PC-3 (cell line): ENCODE measurements around the gene MUC3A. TPM values are rescaled to one million over a fixed set of nuclear protein-coding genes. Genes with fewer than 3 reads are reported as not detected.

Experiments
- ATAC-seq: fragments of 200-7000 bp; cut with Tn5 transposase; 2 replicates; pipeline ENCODE4 v1.9.1; 2020; ENCODE audit warnings: mild to moderate bottlenecking, moderate library complexity
- BruUV-seq: library from RNA; stranded (reverse); fragments of 400-500 nt; replicated peaks from 2 replicates; lab custom pipeline; 2021; lab: Mats Ljungman, UMichigan
- CTCF ChIA-PET: fragments of 300-600 bp; sonication (Branson Sonifier 250); formaldehyde crosslinking; loops from one replicate; lab custom pipeline; 2022; ENCODE audit warnings: antibody characterized with exemption; lab: Charles Lee
- POLR2A ChIA-PET: fragments of 300-600 bp; sonication (Branson Sonifier 250); formaldehyde crosslinking; loops from one replicate; lab custom pipeline; 2022; ENCODE audit warnings: antibody characterized with exemption; ENCODE audit not compliant: unreplicated experiment; lab: Charles Lee
- DNase-seq: peaks from one replicate; pipeline ENCODE4 v3.0.0-alpha.2; 2015
- H2AFZ ChIP-seq: fragments of 300-600 bp; sonication (generic); 2 replicates; pipeline ENCODE4 v1.6.0; 2016; ENCODE audit warnings: antibody characterized with exemption, low read length
- H3F3A ChIP-seq: fragments of 300-600 bp; sonication (generic); one replicate; pipeline ENCODE4 v1.6.0; 2017; ENCODE audit warnings: antibody characterized with exemption, low read length, control low read depth, mild to moderate bottlenecking; ENCODE audit not compliant: unreplicated experiment
- H3K27ac ChIP-seq: fragments of 300-600 bp; sonication (generic); 2 replicates; pipeline ENCODE4 v1.5.1; 2016; ENCODE audit warnings: mild to moderate bottlenecking, low read length
- H3K27me3 ChIP-seq: fragments of 300-600 bp; sonication (generic); 2 replicates; pipeline ENCODE4 v1.6.1; 2016; ENCODE audit warnings: low read length, mixed read lengths
- H3K36me3 ChIP-seq: fragments of 300-600 bp; sonication (generic); 2 replicates; pipeline ENCODE4 v1.6.1; 2016; ENCODE audit warnings: low read depth, mixed run types, low read length, mixed read lengths
- H3K4me1 ChIP-seq: fragments of 300-600 bp; sonication (generic); 2 replicates; pipeline ENCODE4 v1.5.1; 2016; ENCODE audit warnings: low read length; ENCODE audit not compliant: insufficient read depth
- H3K4me2 ChIP-seq: fragments of 300-600 bp; sonication (generic); 2 replicates; pipeline ENCODE4 v1.6.0; 2016; ENCODE audit warnings: low read length
- H3K4me3 ChIP-seq: fragments of 300-600 bp; sonication (generic); 2 replicates; pipeline ENCODE4 v1.5.1; 2016; ENCODE audit warnings: mild to moderate bottlenecking, low read length, mixed read lengths
- H3K79me2 ChIP-seq: fragments of 300-600 bp; sonication (generic); 2 replicates; pipeline ENCODE4 v1.6.1; 2017; ENCODE audit warnings: low read length, mixed read lengths
- H3K9ac ChIP-seq: fragments of 300-600 bp; sonication (generic); 2 replicates; pipeline ENCODE4 v1.6.0; 2016; ENCODE audit warnings: mild to moderate bottlenecking, low read length
- H3K9me2 ChIP-seq: fragments of 300-600 bp; sonication (generic); replicated peaks from 2 replicates; pipeline ENCODE4 v1.6.1; 2016; ENCODE audit warnings: mixed run types, low read length, mixed read lengths
- H3K9me3 ChIP-seq: fragments of 300-600 bp; sonication (generic); 2 replicates; pipeline ENCODE4 v1.6.1; 2016; ENCODE audit warnings: low read length, mixed read lengths
- H4K20me1 ChIP-seq: fragments of 300-600 bp; sonication (generic); 2 replicates; pipeline ENCODE4 v1.6.1; 2016; ENCODE audit warnings: low read length, mixed read lengths
- EZH2 ChIP-seq: fragments of 300-600 bp; sonication (generic); IDR thresholded peaks from one replicate; pipeline ENCODE4 v1.6.1; 2017; ENCODE audit warnings: antibody characterized with exemption, mild to moderate bottlenecking, low read length; ENCODE audit not compliant: unreplicated experiment
- EZH2phosphoT487 ChIP-seq: fragments of 300-600 bp; sonication (generic); IDR thresholded peaks from 2 replicates; pipeline ENCODE4 v1.6.1; 2018; ENCODE audit warnings: mild to moderate bottlenecking, antibody characterized with exemption, low read length, borderline replicate concordance
- intact Hi-C: fragments of 100-400 bp; cut with micrococcal nuclease; formaldehyde crosslinking; loops from 2 replicates; pipeline ENCODE4 v1.9.0; 2023
- total RNA-seq: library from RNA; depleted of rRNA; stranded (reverse); fragments of >200 nt; gene quantifications from 2 replicates; pipeline ENCODE4 v1.2.3, GENCODE V29; 2014
- TF ChIP-seq, protein P1 (sequence below): fragments of 300-600 bp; sonication (generic); conservative IDR thresholded peaks from 2 replicates; pipeline ENCODE4 v1.5.1; 2017; ENCODE audit warnings: antibody characterized with exemption, low read depth, mild to moderate bottlenecking, low read length

Gene MUC3A
- total RNA-seq, 1 experiment from 2014 or later = 0.11 TPM

DNA sequence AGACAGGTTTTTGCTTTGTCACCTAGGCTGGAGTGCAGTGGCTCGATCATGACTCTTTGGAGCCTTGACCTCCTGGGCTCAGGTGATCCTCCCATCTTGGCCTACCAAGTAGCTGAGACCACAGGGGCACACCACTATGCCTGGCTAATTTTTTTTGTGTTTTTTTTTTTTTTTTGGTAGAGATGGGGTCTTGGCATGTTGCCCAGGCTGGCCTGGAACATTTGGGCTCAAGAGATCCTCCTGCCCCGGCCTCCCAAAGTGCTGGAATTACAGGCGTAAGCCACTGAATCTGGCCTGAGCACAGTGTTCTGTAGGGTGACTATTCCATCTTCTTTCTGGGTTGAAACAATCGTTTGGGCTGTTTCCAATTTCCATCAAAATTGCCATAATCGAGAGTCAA lies 1.5 kb upstream of the MUC3A start:
- Histone ChIP-seq H3K4me1 (peaks cover 6% of the 10 kb centered on the region), H2AFZ (no peak overlapping the region), H3K27me3 (peaks cover 8% of the 10 kb centered on the region; the same call in 1 of the 2 replicates), H4K20me1 (no peaks in the 10 kb centered on the region), H3K9me2 (no peaks in the 10 kb centered on the region), H3K4me2 (no peak overlapping the region), H3K79me2 (no peaks in the 10 kb centered on the region), H3K36me3 (no peaks in the 10 kb centered on the region), H3K27ac (no peak overlapping the region), H3K9ac (no peak overlapping the region), H3K9me3 (no peaks in the 10 kb centered on the region), H3K4me3 (no peak overlapping the region), H3F3A (no peaks in the 10 kb centered on the region)
- ATAC-seq (no peak), DNase-seq (no peak)
- CTCF ChIA-PET = no interaction called here
- POLR2A ChIA-PET = no interaction called here
- intact Hi-C loops = no loop called here
- no peak for TF ChIP-seq EZH2phosphoT487
- TF ChIP-seq EZH2 = no peak
- TF ChIP-seq, protein P1, sequence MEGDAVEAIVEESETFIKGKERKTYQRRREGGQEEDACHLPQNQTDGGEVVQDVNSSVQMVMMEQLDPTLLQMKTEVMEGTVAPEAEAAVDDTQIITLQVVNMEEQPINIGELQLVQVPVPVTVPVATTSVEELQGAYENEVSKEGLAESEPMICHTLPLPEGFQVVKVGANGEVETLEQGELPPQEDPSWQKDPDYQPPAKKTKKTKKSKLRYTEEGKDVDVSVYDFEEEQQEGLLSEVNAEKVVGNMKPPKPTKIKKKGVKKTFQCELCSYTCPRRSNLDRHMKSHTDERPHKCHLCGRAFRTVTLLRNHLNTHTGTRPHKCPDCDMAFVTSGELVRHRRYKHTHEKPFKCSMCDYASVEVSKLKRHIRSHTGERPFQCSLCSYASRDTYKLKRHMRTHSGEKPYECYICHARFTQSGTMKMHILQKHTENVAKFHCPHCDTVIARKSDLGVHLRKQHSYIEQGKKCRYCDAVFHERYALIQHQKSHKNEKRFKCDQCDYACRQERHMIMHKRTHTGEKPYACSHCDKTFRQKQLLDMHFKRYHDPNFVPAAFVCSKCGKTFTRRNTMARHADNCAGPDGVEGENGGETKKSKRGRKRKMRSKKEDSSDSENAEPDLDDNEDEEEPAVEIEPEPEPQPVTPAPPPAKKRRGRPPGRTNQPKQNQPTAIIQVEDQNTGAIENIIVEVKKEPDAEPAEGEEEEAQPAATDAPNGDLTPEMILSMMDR = no peak
- no TSS peak for BruUV-seq

DNA sequence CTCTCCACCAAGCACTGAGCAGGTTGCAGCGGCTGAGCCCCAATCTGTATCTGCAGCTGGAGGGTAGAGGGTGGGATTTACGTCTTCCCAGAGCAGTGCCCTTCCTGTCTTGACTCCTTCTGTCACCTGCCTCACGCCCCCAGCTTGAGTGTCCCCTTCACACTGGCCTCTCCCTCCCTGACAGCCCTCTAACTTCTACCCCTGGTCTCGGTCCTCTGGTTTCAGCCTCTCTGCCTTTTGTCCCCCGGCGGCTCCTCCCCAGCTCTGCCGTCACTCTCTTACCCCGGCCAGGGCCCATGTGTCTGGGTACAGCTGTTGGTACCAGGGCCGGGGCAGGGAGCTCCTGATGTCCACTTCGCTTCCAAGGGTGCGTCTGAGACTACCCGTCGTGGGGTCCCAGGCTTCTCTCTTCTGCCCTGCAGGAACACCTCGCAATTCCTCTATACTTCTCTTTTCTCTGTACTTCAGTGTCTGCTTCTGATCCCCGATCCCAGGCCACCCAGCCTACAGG lies 654 bp downstream of the MUC3A start:
- no peak overlapping the region for H3K9ac ChIP-seq
- no peaks in the 10 kb centered on the region for H3K9me3 ChIP-seq
- H2AFZ ChIP-seq = no peak overlapping the region
- peaks cover 8% of the 10 kb centered on the region; the same call in 1 of the 2 replicates for H3K27me3 ChIP-seq
- H3K4me1 ChIP-seq = no peaks in the 10 kb centered on the region
- DNase-seq (no peak), ATAC-seq (no peak; the same call in 1 of the 2 replicates)
- BruUV-seq = no TSS peak
- no peak overlapping the region for H3K4me2 ChIP-seq
- H3K36me3 ChIP-seq = no peaks in the 10 kb centered on the region
- no peaks in the 10 kb centered on the region for H3K9me2 ChIP-seq
- ChIA-PET POLR2A (interaction anchor here (0.5 kb wide), 1 partner anchor 202 kb away, joined by 4 read pairs; no protein-coding TSS in a partner anchor), CTCF (no interaction called here)
- intact Hi-C loops = no loop called here
- H3F3A ChIP-seq = no peaks in the 10 kb centered on the region
- no peak overlapping the region for H3K27ac ChIP-seq
- no peak for TF ChIP-seq EZH2
- TF ChIP-seq, protein P1 = no peak
- TF ChIP-seq EZH2phosphoT487 = no peak
- H3K79me2 ChIP-seq = no peaks in the 10 kb centered on the region
- no peak overlapping the region for H3K4me3 ChIP-seq
- no peaks in the 10 kb centered on the region for H4K20me1 ChIP-seq

DNA sequence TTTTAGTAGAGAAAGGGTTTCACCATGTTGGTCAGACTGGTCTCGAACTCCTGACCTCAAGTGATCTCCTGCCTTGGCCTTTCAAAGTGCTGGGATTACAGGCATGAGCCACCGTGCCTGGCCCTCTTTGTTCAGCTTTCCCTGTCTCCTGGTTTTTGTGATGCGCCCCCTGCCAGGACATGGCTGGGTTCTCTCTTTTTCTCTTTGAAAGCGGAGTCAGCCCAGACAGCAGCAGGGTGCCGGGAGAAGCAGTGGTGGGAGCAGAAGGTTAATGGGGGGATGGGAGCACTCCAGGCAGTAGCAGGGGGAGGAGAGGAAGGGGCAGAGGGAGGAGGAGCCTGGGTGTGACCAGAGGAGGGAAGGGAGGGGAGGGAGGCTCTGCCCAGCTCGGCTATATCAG lies 1.8 kb downstream of the MUC3A start:
- no peak for ATAC-seq
- Histone ChIP-seq H3K36me3 (no peaks in the 10 kb centered on the region), H2AFZ (no peak overlapping the region), H3K4me3 (no peak overlapping the region), H3K79me2 (no peaks in the 10 kb centered on the region), H4K20me1 (no peaks in the 10 kb centered on the region), H3F3A (no peaks in the 10 kb centered on the region), H3K9me3 (no peaks in the 10 kb centered on the region), H3K27ac (no peak overlapping the region), H3K4me2 (no peak overlapping the region), H3K4me1 (no peaks in the 10 kb centered on the region), H3K9ac (no peak overlapping the region), H3K27me3 (peaks cover 8% of the 10 kb centered on the region; the same call in 1 of the 2 replicates), H3K9me2 (no peaks in the 10 kb centered on the region)
- TF ChIP-seq EZH2 = no peak
- no peak for TF ChIP-seq EZH2phosphoT487
- TF ChIP-seq, protein P1 = no peak
- ChIA-PET POLR2A (no interaction called here), CTCF (no interaction called here)
- DNase-seq = no peak
- intact Hi-C loops = no loop called here
- BruUV-seq = no TSS peak
